NCI-H2227 (cell line): ENCODE measurements around the gene CAMK2A.
A peak's percentile ranks its signal among the peaks of the same experiment; 100 is the strongest.

Source experiments
- DNase-seq: peaks from one replicate; lab custom pipeline; 2025; ENCODE audit not compliant: unreplicated experiment; lab: John Stamatoyannopoulos, UW

The CAMK2A gene

DNA sequence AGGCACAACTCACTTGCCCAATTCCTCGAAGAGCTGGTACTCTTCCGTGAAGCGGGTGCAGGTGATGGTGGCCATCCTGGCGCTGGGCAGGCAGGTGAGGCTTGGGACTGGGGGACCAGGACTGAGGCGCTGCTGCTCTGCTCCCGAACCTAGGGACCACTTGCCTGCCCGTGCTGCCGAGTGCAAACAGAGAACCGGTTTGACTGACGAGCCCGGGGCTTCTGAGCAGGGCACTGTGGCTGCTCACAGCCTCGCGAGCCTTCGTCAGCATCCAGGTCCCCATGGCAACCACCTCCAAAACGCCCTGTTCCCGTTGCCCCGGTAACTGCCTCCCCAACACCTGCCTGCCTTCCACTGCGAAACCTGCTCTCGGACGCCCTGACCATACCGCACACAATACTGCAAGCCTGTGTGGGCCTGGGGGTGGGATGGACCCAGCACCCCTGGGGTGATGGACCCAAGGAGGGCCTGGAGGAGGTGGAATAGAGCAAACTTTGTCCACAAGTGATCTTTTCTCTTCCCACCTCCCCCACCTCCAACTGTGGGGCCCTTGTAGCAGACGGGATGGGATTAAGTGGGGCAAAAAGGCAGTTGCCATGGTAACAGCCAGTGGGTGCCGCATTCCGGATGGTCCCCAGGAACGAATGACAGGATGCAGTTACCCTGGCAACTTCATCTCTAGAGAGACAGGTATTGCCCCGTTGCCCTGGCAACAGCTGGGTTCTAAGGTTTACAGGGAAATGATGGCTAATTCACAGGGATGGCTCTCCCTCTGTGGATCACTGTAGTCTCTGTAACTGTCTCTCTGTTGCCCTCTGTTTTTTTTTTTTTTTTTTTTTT lies at the start of gene CAMK2A:
TSS of gene CAMK2A (minus strand) at position 223 of the 840 bp plus-strand sequence. CDS start at position 75, 148 bp downstream.
- peak; percentile 85 for DNase-seq

GRCh38 chr5:150339165-150339564 lies 49.6 kb upstream of the CAMK2A start:
- peak; percentile 26 for DNase-seq

DNA sequence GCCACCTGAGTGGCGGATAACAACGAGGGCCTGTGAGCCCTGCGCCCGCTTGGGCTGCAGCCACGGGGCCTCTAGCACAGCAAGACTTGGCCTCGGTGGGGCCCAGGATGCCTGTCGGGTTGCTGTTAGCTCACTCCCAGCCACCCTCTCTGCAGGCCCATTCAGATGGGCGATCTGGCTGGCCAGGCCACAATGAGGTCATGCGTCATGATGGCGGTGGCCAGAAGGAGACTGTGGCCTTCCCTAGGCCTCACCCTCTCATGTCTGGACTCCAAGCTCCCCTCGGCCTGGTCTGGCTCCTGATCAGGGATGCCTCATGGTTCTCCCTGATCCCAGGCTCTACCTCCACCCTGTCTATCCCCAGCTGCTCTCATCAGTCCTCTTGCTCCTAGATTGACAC lies 49.0 kb upstream of the CAMK2A start:
- DNase-seq: no peak

DNA sequence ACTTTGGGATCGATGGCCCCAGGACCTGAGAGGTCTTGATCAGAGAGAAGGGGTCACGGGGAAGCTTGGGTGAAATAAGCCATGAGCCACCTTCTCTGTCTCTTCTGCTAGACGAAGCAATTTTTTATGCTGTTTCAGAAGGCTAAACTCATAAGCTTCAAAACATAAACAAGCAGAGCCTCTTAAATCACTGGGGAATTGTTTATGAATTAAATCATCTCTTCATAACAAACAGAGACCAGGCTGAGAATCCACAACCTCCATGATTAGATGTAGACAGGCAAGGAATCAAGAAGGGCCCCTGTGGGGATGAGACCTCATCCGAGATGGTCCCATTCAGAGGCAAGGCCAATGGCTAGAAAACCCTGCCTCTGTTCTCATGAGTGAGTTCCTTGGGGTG lies 46.2 kb upstream of the CAMK2A start:
- no peak for DNase-seq

DNA sequence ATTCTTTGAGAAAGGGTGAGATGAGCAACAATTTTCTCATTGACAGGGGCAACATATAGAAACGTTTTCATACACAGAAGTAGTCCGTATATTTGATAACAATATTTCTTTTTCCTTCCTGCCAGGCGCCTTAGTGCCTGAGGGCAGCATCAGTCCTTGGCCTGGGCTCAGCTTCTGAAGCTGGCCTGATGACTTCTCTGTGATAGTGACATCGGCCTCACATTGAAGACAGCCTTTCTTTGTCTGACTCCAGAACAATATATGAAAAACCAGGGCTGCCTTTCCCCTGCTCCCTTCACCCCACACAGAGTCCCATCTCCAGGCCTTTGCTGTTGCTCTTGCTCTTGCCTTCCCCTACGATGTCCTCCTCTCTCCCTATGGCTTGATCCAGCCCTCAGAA lies 43.8 kb upstream of the CAMK2A start:
- DNase-seq: no peak

DNA sequence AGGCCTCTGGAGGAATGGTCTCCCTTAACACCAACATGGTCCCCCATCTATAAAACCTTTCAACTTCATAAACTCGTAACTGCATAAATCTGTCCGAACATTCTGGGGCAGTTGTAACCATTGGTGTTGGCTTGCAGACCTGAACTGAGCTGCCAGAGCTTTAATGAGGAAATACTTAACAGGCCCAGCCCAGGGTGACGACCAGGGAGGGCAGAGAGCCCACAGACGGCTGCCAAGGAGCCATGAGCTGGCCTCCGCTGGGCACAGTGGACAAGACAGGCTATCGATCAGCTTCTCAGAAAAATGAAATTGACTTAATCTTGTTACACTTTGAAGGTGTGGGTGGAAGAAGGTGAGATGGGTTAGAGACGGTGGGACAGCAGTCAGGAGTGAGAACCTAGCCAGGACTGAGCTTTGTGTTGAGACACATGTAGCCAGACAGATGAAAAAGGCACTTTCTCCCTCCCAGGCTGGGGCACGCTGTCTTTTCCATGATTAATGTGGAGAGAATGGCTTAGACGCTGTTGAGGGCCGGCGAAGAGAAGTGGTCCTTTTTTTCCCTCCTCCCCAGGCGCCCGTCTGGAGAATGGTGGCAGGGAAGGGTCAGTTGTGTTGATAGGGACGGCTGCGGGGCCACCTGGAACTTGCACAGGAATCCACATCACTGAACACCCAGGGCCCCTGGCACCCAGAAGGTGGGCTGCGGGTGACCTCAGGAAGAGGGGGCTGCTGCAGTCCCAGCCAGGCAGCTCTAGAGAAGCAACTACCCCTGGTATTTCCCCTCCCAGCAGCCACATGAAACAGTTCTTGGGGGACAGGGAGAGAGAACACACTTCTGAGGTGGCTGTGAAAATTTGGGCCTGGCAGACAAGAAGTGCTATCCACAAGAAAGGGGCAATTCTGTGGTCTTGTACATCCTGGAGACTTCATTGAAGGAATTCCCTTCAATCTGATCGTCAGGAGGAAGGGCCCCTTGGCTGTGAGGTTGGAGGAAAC lies 40.6 kb upstream of the CAMK2A start:
- no peak for DNase-seq

DNA sequence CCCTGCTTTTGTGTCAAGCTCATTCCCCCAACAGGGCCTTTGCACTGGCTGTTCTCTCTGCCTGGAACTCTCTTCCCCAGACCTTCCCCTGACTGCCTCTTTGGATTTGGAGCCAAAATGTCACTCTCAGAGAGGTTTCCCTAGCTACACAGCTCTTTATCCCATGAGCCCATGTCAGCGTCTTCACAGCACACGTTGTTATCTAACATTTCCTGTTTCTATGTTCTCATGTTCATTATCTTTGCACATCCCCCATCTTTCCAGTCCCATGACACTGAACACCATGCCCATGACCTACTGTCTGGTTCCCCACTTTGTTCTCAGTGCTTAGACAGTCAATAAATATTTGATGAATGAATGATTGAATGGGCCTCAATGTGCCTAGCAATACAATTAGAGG lies 39.5 kb upstream of the CAMK2A start:
- no peak for DNase-seq

- no peak for DNase-seq
Measured at GRCh38 chr5:150328515-150328914, 38.9 kb upstream of the CAMK2A start.

GRCh38 chr5:150327139-150327538 lies 37.6 kb upstream of the CAMK2A start:
- DNase-seq: no peak

GRCh38 chr5:150326707-150327106 lies 37.1 kb upstream of the CAMK2A start:
- no peak for DNase-seq

GRCh38 chr5:150325426-150325825 lies 35.9 kb upstream of the CAMK2A start:
- no peak for DNase-seq

DNA sequence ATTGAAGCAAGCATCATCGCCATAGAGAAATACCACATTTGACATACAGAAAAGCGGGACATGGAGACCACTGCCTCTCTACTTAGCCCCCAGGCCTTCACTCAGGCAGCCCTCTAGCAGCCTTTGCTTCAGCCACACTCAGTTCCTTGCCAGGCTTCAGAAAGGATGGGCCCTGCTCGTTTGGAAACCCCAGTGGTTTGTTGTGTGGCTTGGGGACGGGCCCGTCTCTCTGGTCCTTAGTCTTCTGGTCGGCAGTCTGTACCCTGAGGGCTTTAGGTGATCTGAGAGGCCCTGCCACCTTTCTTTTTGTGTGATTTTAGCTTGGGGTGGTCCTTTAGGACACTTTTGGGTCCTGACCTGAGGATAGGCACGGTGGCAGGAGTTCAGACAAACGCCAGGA lies 34.2 kb upstream of the CAMK2A start:
- DNase-seq: no peak

DNA sequence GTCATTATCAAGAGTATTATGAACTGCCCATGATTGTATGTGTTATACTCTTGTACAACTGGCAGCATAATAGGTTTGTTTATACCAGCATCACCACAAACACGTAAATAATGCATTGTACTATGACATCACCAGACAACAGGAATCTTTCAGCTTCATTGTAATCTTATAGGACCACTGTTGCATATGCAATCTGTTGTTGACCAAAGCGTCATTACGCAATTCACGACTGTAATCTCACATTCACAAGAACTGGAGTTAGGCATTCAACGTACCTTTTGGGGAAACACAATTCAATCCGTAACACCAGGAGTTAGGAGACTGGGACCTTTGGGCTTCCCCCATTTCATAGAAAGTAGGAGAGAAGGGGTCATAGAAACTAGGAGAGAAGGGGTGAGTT lies 33.5 kb upstream of the CAMK2A start:
- DNase-seq: no peak

DNA sequence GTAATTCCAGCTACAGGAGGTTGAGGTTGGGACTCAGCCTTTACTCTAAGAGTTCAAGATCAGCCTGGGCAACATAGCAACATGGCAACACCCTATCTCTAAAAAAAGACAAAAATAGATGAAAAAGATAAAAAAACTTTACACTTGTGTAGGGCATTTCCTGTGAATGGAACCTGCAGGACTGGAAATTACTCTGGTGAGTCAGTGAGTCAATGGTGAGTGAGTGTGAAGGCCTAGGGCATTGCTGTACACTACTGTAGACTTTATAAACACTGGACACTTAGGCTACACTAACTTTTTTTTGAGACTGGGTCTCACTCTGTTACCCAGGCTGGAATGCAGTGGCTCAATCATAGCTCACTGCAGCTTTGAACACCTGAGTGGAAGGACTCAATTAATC lies 32.6 kb upstream of the CAMK2A start:
- no peak for DNase-seq

- DNase-seq: no peak
Measured at GRCh38 chr5:150321784-150322183, 32.2 kb upstream of the CAMK2A start.

GRCh38 chr5:150321211-150321610 lies 31.6 kb upstream of the CAMK2A start:
- DNase-seq: no peak

DNA sequence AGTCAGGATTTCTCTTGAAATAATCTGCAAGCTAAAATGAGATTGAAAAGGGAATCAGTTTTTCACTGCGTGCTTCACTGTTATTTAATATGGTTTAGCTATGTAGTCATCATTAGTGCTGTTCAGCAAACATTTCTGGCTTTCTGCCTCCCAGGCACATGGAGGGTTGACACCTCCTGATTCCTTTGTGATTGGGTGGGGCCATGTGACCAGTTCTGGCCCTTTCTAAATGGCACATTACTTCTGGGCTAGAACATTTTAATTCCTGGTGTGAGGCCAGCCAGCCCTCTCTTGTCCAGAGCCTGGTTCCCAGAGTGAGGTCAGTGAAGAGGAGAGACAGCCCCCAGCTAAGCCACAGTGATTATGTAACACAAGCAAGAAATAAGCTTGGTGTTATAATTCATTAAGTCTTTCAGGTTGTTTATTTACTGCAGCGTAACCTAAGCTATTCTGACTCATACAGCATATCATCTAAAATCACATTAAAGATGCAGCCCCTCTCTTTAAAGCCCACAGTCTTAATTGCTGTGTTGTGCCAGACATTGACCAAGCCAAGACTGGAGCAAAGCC lies 30.6 kb upstream of the CAMK2A start:
- no peak for DNase-seq

DNA sequence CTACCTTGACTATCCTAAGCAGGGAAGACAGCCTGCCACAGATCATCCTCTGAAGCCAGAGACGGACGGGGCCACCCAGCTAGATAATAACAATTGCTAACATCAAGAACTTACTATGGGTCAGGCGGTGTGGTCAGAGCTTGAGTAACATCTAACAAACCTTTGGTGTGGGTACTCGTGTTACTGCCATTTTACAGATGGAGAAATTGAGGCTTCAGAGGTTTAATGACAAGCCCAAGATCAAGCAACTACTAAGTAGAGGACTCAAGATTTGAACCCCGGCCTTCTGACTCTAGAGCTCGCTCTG lies 29.9 kb upstream of the CAMK2A start:
- no peak for DNase-seq

- DNase-seq: no peak
Measured at GRCh38 chr5:150318613-150319483, 29.3 kb upstream of the CAMK2A start.

DNA sequence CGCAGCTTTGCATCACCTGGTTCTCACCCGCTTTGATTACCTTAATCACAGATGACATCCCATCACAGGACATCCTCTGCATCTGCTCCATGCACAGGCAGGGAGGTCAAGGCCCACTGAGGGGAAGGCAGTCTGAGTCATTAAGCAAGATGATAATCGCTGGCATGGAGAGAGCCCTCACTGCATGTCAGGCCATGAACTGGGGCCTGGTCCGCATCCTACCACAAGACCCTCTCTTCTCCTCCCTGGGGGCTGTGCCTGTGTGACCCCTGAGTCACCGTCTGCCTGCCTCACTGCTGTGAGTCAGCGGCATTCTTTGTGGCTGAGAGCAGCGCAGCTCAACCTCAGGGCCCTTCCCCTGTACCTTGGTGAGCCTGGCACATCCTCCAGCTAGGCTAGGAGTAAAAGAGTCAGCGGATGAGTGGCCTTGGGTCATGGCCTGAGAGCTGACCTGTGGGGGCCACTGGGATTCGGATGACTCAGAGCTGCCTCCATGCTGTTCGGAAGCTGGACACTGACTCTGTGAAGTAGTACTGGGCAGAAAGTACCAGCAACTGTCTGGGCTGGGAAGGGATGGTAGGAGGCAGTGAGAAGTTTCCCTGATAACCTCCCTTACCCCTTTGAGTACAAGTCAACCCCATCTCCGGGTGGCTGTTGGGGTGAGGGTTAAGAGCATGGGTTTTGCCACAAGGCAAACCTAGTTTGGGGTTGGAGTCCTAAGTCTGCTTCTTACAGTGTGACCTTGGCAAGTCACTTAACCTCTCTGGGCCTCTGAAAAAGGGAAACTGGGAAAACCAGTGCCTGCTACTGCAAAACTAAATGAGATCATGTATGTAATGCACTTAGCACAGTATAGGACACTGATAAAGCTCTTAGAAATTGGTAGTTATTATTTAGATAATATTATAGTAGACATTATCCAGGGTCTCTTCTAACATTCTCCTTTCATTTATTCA lies 27.8 kb upstream of the CAMK2A start:
- no peak for DNase-seq
